Smooth muscle cell (in vitro differentiated cells): Measurements from ENCODE around the gene TMSB4X. TPM values are rescaled to one million over a fixed set of nuclear protein-coding genes. Genes with fewer than 3 reads are reported as not detected.
"Not testable (repeated sequence)": the region's sequence is repeated elsewhere in the genome, so short reads cannot be mapped to it uniquely, and the experiment has no call there.

Experiments used
- DNase-seq: peaks from one replicate; lab custom pipeline; 2025; ENCODE audit not compliant: unreplicated experiment; lab: John Stamatoyannopoulos, UW
- H2AFZ ChIP-seq: fragments of 200-600 bp; sonication (generic); 2 replicates; pipeline ENCODE4 v1.6.0; 2016; ENCODE audit warnings: antibody characterized with exemption, low read depth, mild to moderate bottlenecking
- H3F3A ChIP-seq: fragments of 200-600 bp; sonication (generic); 2 replicates; pipeline ENCODE4 v1.6.0; 2017; ENCODE audit warnings: antibody characterized with exemption, low read depth
- H3K27ac ChIP-seq: fragments of 200-600 bp; sonication (generic); 2 replicates; pipeline ENCODE4 v1.5.1; 2016; ENCODE audit warnings: low read depth, mild to moderate bottlenecking
- H3K27me3 ChIP-seq: fragments of 200-600 bp; sonication (generic); 2 replicates; pipeline ENCODE4 v1.6.1; 2016; ENCODE audit warnings: low read depth, mild to moderate bottlenecking
- H3K36me3 ChIP-seq: fragments of 200-600 bp; sonication (generic); 2 replicates; pipeline ENCODE4 v1.5.1; 2016; ENCODE audit warnings: low read depth
- H3K4me1 ChIP-seq: fragments of 200-600 bp; sonication (generic); 2 replicates; pipeline ENCODE4 v1.5.1; 2016; ENCODE audit warnings: low read depth
- H3K4me2 ChIP-seq: fragments of 200-600 bp; sonication (generic); 2 replicates; pipeline ENCODE4 v1.6.0; 2016; ENCODE audit warnings: mild to moderate bottlenecking
- H3K4me3 ChIP-seq: fragments of 200-600 bp; sonication (generic); 2 replicates; pipeline ENCODE4 v1.5.1; 2016; ENCODE audit warnings: mild to moderate bottlenecking
- H3K79me2 ChIP-seq: fragments of 200-600 bp; sonication (generic); 2 replicates; pipeline ENCODE4 v1.6.0; 2016; ENCODE audit warnings: low read depth, mild to moderate bottlenecking
- H3K9ac ChIP-seq: fragments of 200-600 bp; sonication (generic); 2 replicates; pipeline ENCODE4 v1.6.0; 2016; ENCODE audit warnings: low read depth
- H3K9me3 ChIP-seq: fragments of 200-600 bp; sonication (generic); replicated peaks from 2 replicates; pipeline ENCODE4 v1.5.1; 2016; ENCODE audit warnings: low read depth
- H4K20me1 ChIP-seq: fragments of 200-600 bp; sonication (generic); 2 replicates; pipeline ENCODE4 v1.6.0; 2016; ENCODE audit warnings: low read depth
- CTCF ChIP-seq: fragments of 200-600 bp; sonication (generic); IDR thresholded peaks from 2 replicates; pipeline ENCODE4 v1.5.1; 2017; ENCODE audit warnings: borderline replicate concordance, mild to moderate bottlenecking, antibody characterized with exemption; ENCODE audit not compliant: insufficient read depth, poor library complexity, severe bottlenecking
- WGBS: methylation state at CpG from one replicate; pipeline ENCODE4 v1.1.7; 2016; ENCODE audit warnings: low lambda C conversion rate; 5-methylcytosine and 5-hydroxymethylcytosine counted together
- polyA plus RNA-seq: library from polyadenylated mRNA; unstranded; fragments of >200 nt; fragmentation: Nextera tagmentation; extraction: Ambion mirVana; gene quantifications from 2 replicates; pipeline ENCODE4 v1.2.1, GENCODE V29; 2016
- total RNA-seq: library from RNA; depleted of rRNA; stranded (reverse); fragments of >200 nt; gene quantifications from 2 replicates; pipeline ENCODE4 v1.2.3, GENCODE V29; 2014

The TMSB4X gene
- total and polyA plus RNA-seq, 2 experiments from 2014 or later: 9,721 to 12,637 TPM

- no peaks in the 10 kb centered on the region for H3K9me3 ChIP-seq
- peak overlapping the region; percentile 86 for H3K4me2 ChIP-seq
- 60% methylated on average over 6 of the region's 6 CpGs for WGBS
- no peak overlapping the region for H2AFZ ChIP-seq
- no peak for DNase-seq
- H3K27ac ChIP-seq: peak overlapping the region; percentile 90
- no peak overlapping the region for H3K9ac ChIP-seq
- H3K4me1 ChIP-seq: peaks cover 32% of the 10 kb centered on the region
- TF ChIP-seq CTCF: no peak
- H3F3A ChIP-seq: peaks cover 31% of the 10 kb centered on the region
- H4K20me1 ChIP-seq: peaks cover 31% of the 10 kb centered on the region
- H3K27me3 ChIP-seq: no peaks in the 10 kb centered on the region
- no peak overlapping the region for H3K4me3 ChIP-seq
- no peaks in the 10 kb centered on the region for H3K36me3 ChIP-seq
- peaks cover 29% of the 10 kb centered on the region for H3K79me2 ChIP-seq
These were observed 4.7 kb downstream of the TMSB4X start for GRCh38 chrX:12979616-12980015.

- not testable (repeated sequence) for H3K9ac ChIP-seq, H3K36me3 ChIP-seq, H2AFZ ChIP-seq, H3K4me3 ChIP-seq, H3K27me3 ChIP-seq, H3K4me2 ChIP-seq, H3K9me3 ChIP-seq, DNase-seq
- WGBS: 89% methylated on average over 9 of the region's 9 CpGs
- Histone ChIP-seq H3K79me2 (peaks cover 26% of the 10 kb centered on the region), H3K4me1 (peaks cover 35% of the 10 kb centered on the region), H4K20me1 (peaks cover 31% of the 10 kb centered on the region), H3F3A (peaks cover 31% of the 10 kb centered on the region), H3K27ac (peak overlapping the region; percentile 90)
These were observed 5.1 kb downstream of the TMSB4X start for GRCh38 chrX:12980039-12980438.

GRCh38 chrX:12981880-12982279 lies 7.0 kb downstream of the TMSB4X start:
- Histone ChIP-seq H3K9me3 (no peaks in the 10 kb centered on the region), H4K20me1 (peaks cover 13% of the 10 kb centered on the region), H3K4me1 (peaks cover 35% of the 10 kb centered on the region), H3F3A (peaks cover 20% of the 10 kb centered on the region), H3K4me3 (no peak overlapping the region), H3K9ac (no peak overlapping the region), H2AFZ (no peak overlapping the region), H3K79me2 (peaks cover 9% of the 10 kb centered on the region), H3K4me2 (no peak overlapping the region), H3K27me3 (no peaks in the 10 kb centered on the region), H3K27ac (no peak overlapping the region), H3K36me3 (no peaks in the 10 kb centered on the region)
- no peak for DNase-seq
- no peak for TF ChIP-seq CTCF
- 86% methylated on average over 3 of the region's 3 CpGs for WGBS

- peaks cover under 1% of the 10 kb centered on the region for H3F3A ChIP-seq
- 30% methylated on average over 5 of the region's 5 CpGs for WGBS
- H4K20me1 ChIP-seq: no peaks in the 10 kb centered on the region
- no peaks in the 10 kb centered on the region for H3K79me2 ChIP-seq
- H3K27ac ChIP-seq: peak overlapping the region; percentile 49
- H3K27me3 ChIP-seq: no peaks in the 10 kb centered on the region
- H2AFZ ChIP-seq: no peak overlapping the region
- H3K9ac ChIP-seq: no peak overlapping the region
- H3K4me3 ChIP-seq: no peak overlapping the region
- no peaks in the 10 kb centered on the region for H3K36me3 ChIP-seq
- DNase-seq: no peak
- no peak overlapping the region for H3K4me2 ChIP-seq
- no peaks in the 10 kb centered on the region for H3K9me3 ChIP-seq
- H3K4me1 ChIP-seq: peaks cover 17% of the 10 kb centered on the region
- TF ChIP-seq CTCF: no peak
These were observed 9.9 kb downstream of the TMSB4X start for GRCh38 chrX:12984603-12985319.
